IMR-90 (cell line): Measurements from ENCODE around the gene NATD1.

Experiments used
- BHLHE40 ChIP-seq: fragments of 150-350 bp; IDR thresholded peaks from 2 replicates; pipeline ENCODE4 v1.6.1; 2016; ENCODE audit warnings: mild to moderate bottlenecking, low read depth, low read length
- CEBPB ChIP-seq: IDR thresholded peaks from 2 replicates; pipeline ENCODE4 v1.6.1; 2012; ENCODE audit warnings: low read depth, low read length, improper control_type of control experiment
- CHD1 ChIP-seq: IDR thresholded peaks from 2 replicates; pipeline ENCODE4 v1.6.1; 2012; ENCODE audit warnings: low read depth, low read length, improper control_type of control experiment
- FOS ChIP-seq: fragments of 150-350 bp; IDR thresholded peaks from 2 replicates; pipeline ENCODE4 v1.6.1; 2016; ENCODE audit warnings: low read depth, low read length
- MAZ ChIP-seq: IDR thresholded peaks from 2 replicates; pipeline ENCODE4 v1.6.1; 2012; ENCODE audit warnings: low read depth, mild to moderate bottlenecking, low read length, improper control_type of control experiment, moderate library complexity, borderline replicate concordance
- MXI1 ChIP-seq: IDR thresholded peaks from 2 replicates; pipeline ENCODE4 v1.6.1; 2012; ENCODE audit warnings: low read depth, mild to moderate bottlenecking, low read length, moderate library complexity, borderline replicate concordance
- POLR2A ChIP-seq: IDR thresholded peaks from 2 replicates; pipeline ENCODE4 v1.6.1; 2012; ENCODE audit warnings: mild to moderate bottlenecking, low read depth, low read length
- RAD21 ChIP-seq: IDR thresholded peaks from 2 replicates; pipeline ENCODE4 v1.6.1; 2012; ENCODE audit warnings: low read length, improper control_type of control experiment
- RCOR1 ChIP-seq: IDR thresholded peaks from 2 replicates; pipeline ENCODE4 v1.6.1; 2012; ENCODE audit warnings: mild to moderate bottlenecking, low read length, improper control_type of control experiment; ENCODE audit not compliant: insufficient replicate concordance
- RFX5 ChIP-seq: IDR thresholded peaks from 2 replicates; pipeline ENCODE4 v1.8.0; 2012; ENCODE audit warnings: low read depth, mild to moderate bottlenecking, low read length, moderate library complexity
- SMC3 ChIP-seq: fragments of 150-350 bp; IDR thresholded peaks from 2 replicates; pipeline ENCODE4 v1.6.1; 2016; ENCODE audit warnings: low read depth, mild to moderate bottlenecking, antibody characterized with exemption, low read length, moderate library complexity
- TF ChIP-seq, protein P1 (sequence below): fragments of 150-350 bp; IDR thresholded peaks from 2 replicates; pipeline ENCODE4 v1.6.1; 2016; ENCODE audit warnings: low read depth, mild to moderate bottlenecking, low read length, moderate library complexity, borderline replicate concordance
- TF ChIP-seq, protein P2 (sequence below): conservative IDR thresholded peaks from 2 replicates; pipeline ENCODE4 v1.5.1; 2012; ENCODE audit warnings: mild to moderate bottlenecking, low read depth, low read length, improper control_type of control experiment
- TF ChIP-seq, protein P3 (sequence below): fragments of 150-350 bp; IDR thresholded peaks from 2 replicates; pipeline ENCODE4 v1.6.1; 2017; ENCODE audit warnings: mild to moderate bottlenecking, antibody characterized with exemption, low read length, low read depth

DNA sequence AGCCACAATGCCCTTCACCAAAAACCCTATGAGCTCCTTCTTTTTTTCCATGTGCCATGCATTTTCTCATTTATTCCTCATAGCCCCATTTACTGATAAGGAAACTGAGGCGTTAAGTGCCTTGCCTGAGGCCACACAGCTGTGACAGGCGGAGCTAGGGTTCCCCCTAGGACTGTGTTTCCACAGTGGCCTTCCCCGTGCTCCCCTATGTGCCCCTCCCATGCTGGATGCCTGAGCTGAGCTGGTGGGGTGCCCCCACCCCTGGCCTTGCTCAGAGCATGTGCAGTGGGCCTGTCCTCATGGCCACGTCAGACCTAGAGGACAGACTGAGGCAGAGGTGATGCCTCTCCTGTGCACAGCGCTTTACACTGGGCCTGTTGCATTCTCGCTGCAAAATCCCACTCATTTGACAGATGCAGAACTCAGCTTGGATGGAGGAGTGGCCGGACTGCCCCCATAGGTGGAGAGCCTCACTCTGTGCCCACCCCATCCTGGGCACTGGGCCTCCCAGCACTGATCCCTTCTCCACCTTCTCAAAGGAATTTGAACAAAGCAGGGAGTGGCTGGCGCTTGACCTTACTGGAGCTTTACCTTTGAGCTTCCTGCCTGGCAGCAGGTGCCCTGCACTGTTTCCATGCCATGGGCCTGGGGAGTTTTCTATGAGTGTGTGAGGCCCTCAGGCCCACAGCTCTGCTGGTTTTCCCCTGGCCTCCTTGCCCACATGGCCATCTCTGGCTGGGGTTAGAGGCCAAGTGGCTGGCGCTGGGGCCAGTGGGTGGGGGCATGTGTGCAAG lies 33.9 kb upstream of the NATD1 start:
- TF ChIP-seq POLR2A, result peak; percentile 81
- no peak for TF ChIP-seq RAD21
- no peak for TF ChIP-seq SMC3
- peak; percentile 42; the same call in 1 of the 2 replicates for TF ChIP-seq MAZ
- TF ChIP-seq, protein P1, sequence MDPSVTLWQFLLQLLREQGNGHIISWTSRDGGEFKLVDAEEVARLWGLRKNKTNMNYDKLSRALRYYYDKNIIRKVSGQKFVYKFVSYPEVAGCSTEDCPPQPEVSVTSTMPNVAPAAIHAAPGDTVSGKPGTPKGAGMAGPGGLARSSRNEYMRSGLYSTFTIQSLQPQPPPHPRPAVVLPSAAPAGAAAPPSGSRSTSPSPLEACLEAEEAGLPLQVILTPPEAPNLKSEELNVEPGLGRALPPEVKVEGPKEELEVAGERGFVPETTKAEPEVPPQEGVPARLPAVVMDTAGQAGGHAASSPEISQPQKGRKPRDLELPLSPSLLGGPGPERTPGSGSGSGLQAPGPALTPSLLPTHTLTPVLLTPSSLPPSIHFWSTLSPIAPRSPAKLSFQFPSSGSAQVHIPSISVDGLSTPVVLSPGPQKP, result no peak
- TF ChIP-seq FOS, result no peak
- TF ChIP-seq, protein P2, sequence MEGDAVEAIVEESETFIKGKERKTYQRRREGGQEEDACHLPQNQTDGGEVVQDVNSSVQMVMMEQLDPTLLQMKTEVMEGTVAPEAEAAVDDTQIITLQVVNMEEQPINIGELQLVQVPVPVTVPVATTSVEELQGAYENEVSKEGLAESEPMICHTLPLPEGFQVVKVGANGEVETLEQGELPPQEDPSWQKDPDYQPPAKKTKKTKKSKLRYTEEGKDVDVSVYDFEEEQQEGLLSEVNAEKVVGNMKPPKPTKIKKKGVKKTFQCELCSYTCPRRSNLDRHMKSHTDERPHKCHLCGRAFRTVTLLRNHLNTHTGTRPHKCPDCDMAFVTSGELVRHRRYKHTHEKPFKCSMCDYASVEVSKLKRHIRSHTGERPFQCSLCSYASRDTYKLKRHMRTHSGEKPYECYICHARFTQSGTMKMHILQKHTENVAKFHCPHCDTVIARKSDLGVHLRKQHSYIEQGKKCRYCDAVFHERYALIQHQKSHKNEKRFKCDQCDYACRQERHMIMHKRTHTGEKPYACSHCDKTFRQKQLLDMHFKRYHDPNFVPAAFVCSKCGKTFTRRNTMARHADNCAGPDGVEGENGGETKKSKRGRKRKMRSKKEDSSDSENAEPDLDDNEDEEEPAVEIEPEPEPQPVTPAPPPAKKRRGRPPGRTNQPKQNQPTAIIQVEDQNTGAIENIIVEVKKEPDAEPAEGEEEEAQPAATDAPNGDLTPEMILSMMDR, result no peak
- TF ChIP-seq CEBPB, result no peak
- TF ChIP-seq, protein P3, sequence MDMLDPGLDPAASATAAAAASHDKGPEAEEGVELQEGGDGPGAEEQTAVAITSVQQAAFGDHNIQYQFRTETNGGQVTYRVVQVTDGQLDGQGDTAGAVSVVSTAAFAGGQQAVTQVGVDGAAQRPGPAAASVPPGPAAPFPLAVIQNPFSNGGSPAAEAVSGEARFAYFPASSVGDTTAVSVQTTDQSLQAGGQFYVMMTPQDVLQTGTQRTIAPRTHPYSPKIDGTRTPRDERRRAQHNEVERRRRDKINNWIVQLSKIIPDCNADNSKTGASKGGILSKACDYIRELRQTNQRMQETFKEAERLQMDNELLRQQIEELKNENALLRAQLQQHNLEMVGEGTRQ, result no peak
- TF ChIP-seq MXI1, result no peak
- no peak for TF ChIP-seq BHLHE40
- no peak for TF ChIP-seq RCOR1
- no peak for TF ChIP-seq RFX5
- TF ChIP-seq CHD1, result 0 out of 2 replicates have a peak, but pooled peaks have one; percentile 22
